Measurements from ENCODE around the gene PPP1R1B. TPM values are rescaled to one million over a fixed set of nuclear protein-coding genes. Genes with fewer than 3 reads are reported as not detected.

Gene PPP1R1B
- total and polyA plus RNA-seq, 7 donors: 4.2 to 280 (median 12.1) TPM

DNA sequence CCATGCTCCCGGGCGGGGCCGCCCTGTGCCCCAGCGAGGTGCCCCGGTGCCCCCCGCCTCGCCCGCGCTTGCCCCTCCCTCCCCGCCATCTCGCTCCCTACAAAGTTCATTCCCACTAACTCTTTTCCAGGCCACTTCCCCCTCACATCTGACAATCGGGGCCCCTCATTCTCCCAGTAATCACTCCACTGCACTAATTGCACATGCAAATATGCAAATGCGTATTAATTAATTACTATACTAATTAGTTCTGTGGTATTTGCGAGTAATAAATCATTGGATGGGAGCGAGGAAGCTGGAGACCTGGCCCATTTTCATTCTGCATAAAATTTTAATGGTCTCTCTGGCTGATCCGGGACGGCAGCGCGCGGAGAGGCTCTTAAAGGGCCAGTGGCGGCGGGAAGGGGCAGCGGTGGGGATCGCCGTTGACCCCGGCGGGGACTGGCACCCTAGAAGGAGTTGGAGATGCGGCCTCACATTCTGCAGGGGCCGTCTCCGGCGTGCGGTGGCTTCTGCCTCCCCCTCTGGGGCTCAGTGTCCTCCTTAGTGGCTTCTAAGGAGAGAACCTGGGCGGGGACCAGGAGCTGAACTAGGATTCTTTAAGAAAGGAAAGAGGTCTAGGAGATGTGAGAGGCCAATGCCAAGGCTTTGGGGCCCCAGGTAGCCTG lies 8.4 kb upstream of the PPP1R1B start:
- peak overlapping the region; percentile 27 to 70 (median 58) for H3K4me3 ChIP-seq
- TF ChIP-seq, protein P1, sequence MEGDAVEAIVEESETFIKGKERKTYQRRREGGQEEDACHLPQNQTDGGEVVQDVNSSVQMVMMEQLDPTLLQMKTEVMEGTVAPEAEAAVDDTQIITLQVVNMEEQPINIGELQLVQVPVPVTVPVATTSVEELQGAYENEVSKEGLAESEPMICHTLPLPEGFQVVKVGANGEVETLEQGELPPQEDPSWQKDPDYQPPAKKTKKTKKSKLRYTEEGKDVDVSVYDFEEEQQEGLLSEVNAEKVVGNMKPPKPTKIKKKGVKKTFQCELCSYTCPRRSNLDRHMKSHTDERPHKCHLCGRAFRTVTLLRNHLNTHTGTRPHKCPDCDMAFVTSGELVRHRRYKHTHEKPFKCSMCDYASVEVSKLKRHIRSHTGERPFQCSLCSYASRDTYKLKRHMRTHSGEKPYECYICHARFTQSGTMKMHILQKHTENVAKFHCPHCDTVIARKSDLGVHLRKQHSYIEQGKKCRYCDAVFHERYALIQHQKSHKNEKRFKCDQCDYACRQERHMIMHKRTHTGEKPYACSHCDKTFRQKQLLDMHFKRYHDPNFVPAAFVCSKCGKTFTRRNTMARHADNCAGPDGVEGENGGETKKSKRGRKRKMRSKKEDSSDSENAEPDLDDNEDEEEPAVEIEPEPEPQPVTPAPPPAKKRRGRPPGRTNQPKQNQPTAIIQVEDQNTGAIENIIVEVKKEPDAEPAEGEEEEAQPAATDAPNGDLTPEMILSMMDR (IDR thresholded peaks at IDR 0.05): no peak
- TF ChIP-seq EP300 (IDR thresholded peaks at IDR 0.05) (no peak), POLR2A (IDR thresholded peaks at IDR 0.05) (no peak), POLR2AphosphoS5 (IDR thresholded peaks at IDR 0.05) (no peak)
- no peaks in the 10 kb centered on the region for H3K36me3 ChIP-seq
- peak overlapping the region; percentile 60 to 77 (median 69) for H3K27ac ChIP-seq
- H3K27me3 ChIP-seq: peaks cover 0 to 18% (median 10%) of the 10 kb centered on the region in 3 donors
- 2 to 4% methylated on average over 33 of the region's 33 CpGs for WGBS, 2 donors
- no peak for DNase-seq
- intact Hi-C loops (cut with DNase I): no loop called here
- peaks cover 0 to 30% (median 25%) of the 10 kb centered on the region in 4 donors for H3K4me1 ChIP-seq
- H3K9me3 ChIP-seq: no peaks in the 10 kb centered on the region

DNA sequence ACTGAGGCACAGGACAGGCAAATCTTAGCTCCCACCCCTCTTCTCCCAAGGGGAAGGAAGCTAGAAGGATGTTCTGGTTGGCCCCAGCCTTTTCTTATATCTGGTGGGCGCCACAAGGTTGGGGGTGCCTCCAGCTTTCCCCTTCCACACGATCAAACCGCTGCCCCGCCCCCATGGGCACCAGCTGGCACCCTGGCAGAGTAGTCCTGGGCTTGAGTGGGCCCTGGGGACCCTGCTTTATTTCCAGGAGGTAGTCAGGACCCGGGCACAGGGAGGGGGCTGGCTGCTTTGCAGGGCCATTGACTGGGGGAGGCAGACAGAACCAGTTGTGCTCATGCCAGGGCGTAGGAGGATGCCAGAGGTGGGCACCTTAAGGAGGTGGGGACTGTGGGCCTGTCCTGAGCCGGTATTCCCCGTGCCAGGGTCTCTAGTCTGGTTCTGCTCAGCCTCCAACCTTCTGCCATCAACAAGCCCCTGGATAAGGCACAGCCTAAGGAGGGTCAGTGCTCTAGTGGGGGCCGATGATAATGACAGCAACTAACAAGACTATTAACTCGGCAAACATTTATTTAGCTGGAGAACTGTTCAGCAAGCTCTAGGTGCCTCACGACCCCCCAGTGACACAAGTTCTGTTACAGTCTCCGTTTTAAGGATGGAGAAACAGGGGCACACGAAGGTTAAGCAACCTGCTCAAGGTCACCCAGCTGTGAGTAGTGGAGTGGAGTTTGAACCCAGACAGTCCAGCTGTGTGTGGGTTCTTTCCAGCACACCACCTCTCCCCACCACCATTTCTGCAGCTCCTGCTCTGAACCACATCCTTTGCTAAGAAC lies 7.6 kb upstream of the PPP1R1B start:
- WGBS, 2 donors: 25 to 56% methylated on average over 13 of the region's 13 CpGs
- H3K36me3 ChIP-seq: no peaks in the 10 kb centered on the region
- peak overlapping the region in 2 of 4 donors; percentile 67 to 77 for H3K27ac ChIP-seq
- H3K4me3 ChIP-seq: peak overlapping the region in 2 of 4 donors; percentile 55 to 70
- H3K4me1 ChIP-seq: peaks cover 0 to 33% (median 25%) of the 10 kb centered on the region in 4 donors
- DNase-seq: no peak
- intact Hi-C loops (cut with DNase I): no loop called here
- H3K9me3 ChIP-seq: no peaks in the 10 kb centered on the region
- H3K27me3 ChIP-seq: peaks cover 0 to 18% (median 6%) of the 10 kb centered on the region in 3 donors
- no peak for TF ChIP-seq POLR2AphosphoS5 (IDR thresholded peaks at IDR 0.05)
- no peak for TF ChIP-seq POLR2A (IDR thresholded peaks at IDR 0.05)
- TF ChIP-seq, protein P1 (IDR thresholded peaks at IDR 0.05): no peak
- no peak for TF ChIP-seq EP300 (IDR thresholded peaks at IDR 0.05)

DNA sequence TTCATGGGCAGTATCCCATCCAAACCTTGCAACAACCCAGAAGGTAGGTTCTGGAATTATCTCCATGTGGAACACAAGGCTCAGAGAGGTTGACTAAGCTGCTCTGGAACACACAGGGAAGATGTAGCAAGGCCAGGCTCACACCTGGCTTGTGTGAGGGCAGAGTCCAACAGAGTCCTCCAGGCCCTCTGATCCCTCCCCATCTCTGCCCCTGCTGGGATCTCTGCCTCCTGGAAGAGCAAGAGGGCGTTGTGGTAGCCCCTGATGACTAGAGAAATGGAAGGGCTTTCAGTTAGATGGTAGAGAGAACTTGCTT lies 7.0 kb upstream of the PPP1R1B start:
- Histone ChIP-seq H3K27ac (no peak overlapping the region), H3K27me3 (peaks cover 1 to 16% (median 5%) of the 10 kb centered on the region in 3 donors), H3K4me1 (peaks cover 0 to 33% (median 25%) of the 10 kb centered on the region in 4 donors), H3K4me3 (no peak overlapping the region), H3K36me3 (no peaks in the 10 kb centered on the region), H3K9me3 (no peaks in the 10 kb centered on the region)
- intact Hi-C loops (cut with DNase I): loop anchor here (10.0 kb wide), 1 partner anchor 355 kb away; no protein-coding TSS in a partner anchor
- WGBS, 2 donors: 15 to 62% methylated on average over 1 of the region's 1 CpG
- TF ChIP-seq, protein P1 (IDR thresholded peaks at IDR 0.05): no peak
- DNase-seq: no peak

DNA sequence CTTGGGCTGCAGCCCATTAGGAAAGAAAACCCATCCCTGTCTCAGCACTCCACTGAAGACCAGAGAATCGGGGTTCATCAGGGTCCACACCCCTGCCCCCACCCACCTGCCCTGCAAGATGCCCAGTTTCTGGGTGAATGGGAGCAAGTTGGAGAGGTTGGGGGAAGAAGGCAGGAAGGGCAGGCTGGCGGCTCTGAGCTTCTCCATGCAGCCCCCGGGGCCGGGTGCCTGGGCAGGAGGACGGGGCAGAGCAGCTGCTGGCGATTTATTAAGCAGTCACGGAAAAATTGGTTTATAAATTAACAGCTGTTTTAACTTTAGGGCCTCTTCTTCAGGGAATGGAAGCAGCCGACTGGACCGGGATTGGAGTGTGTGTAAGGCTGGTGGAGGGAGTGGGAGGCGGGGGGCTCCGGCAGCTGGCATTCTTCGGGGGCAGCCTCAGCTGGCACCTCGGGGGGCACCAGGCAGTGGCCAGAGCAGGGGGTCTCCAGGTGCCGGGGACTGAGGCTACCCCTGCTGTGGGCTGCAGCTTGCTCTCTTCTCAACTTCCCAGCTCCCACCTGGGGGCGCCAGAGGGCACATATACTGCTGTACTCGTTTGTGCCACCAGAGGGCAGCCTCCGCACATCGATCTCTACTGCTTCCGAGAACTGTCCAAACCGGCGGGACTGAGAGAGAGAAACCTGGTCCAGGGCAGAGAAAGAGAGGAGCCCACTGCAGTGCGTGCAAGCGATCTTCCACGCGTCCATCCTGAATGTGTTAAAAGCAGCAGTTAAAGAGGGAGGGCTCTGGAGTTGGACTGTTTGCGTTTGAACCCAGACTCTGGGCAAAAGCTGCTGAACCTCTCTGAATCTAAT lies 5.0 kb upstream of the PPP1R1B start:
- TF ChIP-seq POLR2A (IDR thresholded peaks at IDR 0.05) (no peak), EP300 (IDR thresholded peaks at IDR 0.05) (no peak), POLR2AphosphoS5 (IDR thresholded peaks at IDR 0.05) (peak in 1 of 4 donors; percentile 9)
- TF ChIP-seq, protein P1 (IDR thresholded peaks at IDR 0.05): peak; percentile 99 to 100 (median 99)
- H3K36me3 ChIP-seq: no peaks in the 10 kb centered on the region
- no peak overlapping the region for H3K4me3 ChIP-seq
- 11% methylated on average over 26 of the region's 26 CpGs for WGBS, 2 donors
- peaks cover 14 to 32% (median 22%) of the 10 kb centered on the region in 3 donors for H3K27me3 ChIP-seq
- peak; percentile 93 for DNase-seq
- intact Hi-C loops (cut with DNase I): loop anchor here (1.0 to 10.0 kb wide), 4 partner anchors 47 to 353 kb away; partner anchors contain the start of genes MIEN1 and PNMT
- H3K4me1 ChIP-seq: peaks cover 0 to 38% (median 30%) of the 10 kb centered on the region in 4 donors
- H3K27ac ChIP-seq: no peak overlapping the region
- no peaks in the 10 kb centered on the region for H3K9me3 ChIP-seq

Measured in sigmoid colon (tissue), 7 donors.